GM19099 (cell line): ENCODE data around the gene EPB42.

Source experiments
- POLR2A ChIP-seq: IDR thresholded peaks from 3 replicates; pipeline ENCODE4 v1.6.1; 2011; ENCODE audit warnings: low read depth; ENCODE audit not compliant: insufficient read length; ENCODE audit errors: extremely low read depth

EPB42 gene

DNA sequence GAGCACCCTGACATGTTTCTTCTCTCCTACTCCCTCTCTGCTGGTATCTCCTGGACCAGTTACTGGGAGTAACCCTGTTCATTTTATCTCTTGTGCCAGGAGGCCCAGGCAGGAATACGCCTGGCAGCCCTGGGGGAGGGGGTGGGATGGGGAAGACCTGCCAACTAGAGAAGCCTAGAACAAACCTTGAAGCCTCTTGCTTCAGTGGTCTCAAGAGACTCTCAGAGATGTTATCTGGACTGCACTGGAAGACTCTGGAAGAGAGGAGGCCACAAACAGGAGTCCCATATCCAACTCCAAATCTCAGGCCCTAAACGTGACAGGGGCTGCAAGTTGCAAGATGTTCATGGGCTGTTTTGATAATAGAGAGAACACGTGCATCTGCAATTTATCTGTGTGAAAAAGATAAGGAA is at the start of gene EPB42:
Gene EPB42, minus strand, starts transcription at position 28 of the 413 bp plus-strand sequence. CDS start 193 bp downstream, outside the sequence.
- no peak for TF ChIP-seq POLR2A

DNA sequence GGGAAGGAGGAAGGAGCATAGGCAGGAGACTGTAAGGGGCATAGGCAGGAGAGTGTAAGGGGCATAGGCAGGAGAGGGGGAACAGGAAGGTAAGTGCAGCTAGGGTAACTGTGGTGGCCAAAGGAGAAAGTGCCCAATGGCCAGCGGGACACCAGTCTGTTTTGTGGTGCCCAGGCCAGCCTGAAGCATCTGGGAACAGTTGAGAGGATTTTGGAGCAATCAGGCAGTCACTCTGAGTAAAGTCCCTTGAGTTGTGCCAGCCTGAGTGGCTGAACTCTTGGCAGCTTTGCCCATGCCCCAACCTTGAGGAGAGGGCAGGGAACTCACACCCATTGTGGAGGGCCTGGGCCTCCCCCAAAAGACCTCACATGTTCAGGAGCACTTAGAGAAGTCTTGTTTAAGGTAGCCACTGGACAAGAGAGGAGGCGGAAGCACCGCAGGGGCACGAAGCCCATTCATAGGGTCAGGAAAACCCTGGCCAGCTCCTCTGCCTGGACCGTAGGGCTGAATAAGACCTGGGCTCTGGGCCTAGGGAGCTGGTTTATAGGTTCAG is 49.4 kb upstream of the EPB42 start:
- no peak for TF ChIP-seq POLR2A

DNA sequence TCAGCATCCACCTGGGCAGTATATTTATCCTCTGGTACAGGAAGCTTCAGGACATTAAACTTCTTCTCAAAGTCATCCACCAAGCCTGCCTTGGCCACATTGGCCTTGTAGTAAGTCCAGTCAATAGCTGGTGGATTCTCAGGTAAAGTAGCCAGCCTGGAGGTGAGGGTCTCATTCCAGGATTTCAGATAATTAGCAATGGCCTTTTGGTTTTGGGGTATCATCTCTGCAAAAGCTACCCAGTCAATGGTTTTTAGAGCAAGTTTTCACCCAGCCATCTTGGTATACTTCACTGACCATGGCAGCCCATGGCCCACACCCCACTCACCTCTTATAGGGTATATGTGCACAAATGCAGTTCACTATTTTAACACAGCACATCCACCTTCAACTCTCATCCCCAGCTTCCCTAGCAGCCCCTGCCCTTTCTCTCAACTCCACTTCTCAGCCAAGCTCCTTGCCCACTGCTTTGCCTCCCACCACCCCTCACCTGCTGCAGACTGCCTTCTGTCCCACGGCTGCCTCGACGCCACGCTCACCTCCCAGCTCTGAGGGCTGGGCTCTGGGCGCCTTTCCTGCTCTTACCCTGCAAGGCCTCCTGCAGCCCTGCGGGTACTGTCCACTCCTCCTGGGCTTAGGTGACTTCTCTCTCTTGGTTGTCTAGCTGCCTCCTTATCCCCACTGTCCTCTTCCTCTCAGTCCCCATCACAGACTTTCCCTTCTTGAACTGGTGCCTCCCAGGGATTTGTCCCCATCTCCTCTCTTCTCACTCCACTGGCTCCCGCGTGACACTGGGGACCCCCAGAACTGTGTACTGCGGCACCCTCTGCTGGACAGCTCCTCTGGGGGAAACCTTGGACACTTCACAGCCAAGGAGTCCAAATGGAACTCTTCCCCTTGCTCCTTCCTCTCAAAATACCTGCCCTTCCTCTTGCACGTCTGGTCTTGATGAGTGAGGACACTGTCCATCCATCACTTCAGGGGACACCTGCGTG is 47.6 kb upstream of the EPB42 start:
- TF ChIP-seq POLR2A = no peak

DNA sequence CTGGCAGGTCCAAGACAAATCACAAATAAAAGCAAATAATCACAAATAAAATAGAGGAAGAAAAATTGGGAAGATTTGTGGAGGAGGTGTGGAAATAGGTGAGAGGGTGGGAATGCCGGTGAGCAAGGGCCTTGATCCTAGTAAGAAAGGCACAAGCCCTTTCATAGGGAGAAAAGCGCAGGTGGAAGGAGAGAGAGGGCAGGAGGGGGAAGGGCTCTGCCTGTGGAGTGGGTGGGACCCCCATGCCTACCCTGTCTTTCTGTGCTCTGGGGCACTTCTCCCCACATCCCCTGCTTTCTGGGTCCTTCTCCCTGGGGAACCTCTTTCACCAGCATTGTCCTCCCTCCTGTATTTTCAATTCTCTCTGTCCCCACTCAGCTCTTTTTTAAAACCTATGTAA is 46.6 kb upstream of the EPB42 start:
- no peak for TF ChIP-seq POLR2A

DNA sequence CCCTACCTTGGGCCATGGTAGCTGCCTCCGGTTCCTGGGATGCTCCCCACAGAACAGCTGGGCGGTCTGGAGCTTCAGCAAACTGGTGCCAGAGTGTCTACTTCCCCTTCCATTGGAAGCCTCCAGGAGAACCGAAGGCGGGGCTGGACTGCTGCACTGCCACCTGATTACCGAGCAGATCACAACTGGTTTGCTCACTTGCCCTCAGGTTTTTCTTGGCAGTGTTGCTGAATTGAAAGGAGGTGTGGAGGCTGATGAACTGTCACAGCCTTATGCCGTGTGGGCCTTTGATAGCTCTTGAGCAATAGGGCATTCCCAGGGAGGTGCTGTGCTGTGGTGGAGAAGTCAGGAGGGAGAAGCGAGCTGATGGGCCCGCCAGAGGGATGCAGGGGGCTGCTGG is 46.0 kb upstream of the EPB42 start, which contains the start of gene TGM5:
Gene TGM5, minus strand, starts transcription at position 95 of the 400 bp plus-strand sequence. Its CDS starts 79 bp downstream, at position 16.
- TF ChIP-seq POLR2A = no peak

DNA sequence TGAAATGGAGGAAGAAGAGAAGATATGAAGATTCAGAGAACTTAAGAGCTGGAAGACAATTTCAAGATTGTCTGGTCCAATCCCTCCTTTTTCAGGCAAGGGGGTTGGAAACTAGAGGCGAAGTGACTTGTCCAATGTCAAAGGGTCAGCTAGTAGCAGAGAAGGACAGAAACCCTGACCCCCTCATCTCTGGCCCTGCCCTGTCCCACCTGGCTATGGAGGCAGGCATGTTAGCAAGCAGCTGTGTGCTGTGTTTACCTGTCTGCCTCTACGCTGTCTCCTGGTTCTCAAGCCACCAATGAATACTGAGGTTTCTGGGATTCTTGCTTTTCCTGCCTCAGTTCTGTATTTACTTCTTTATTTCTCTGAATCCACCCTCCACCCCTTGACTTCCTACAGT is 45.6 kb upstream of the EPB42 start:
- no peak for TF ChIP-seq POLR2A

DNA sequence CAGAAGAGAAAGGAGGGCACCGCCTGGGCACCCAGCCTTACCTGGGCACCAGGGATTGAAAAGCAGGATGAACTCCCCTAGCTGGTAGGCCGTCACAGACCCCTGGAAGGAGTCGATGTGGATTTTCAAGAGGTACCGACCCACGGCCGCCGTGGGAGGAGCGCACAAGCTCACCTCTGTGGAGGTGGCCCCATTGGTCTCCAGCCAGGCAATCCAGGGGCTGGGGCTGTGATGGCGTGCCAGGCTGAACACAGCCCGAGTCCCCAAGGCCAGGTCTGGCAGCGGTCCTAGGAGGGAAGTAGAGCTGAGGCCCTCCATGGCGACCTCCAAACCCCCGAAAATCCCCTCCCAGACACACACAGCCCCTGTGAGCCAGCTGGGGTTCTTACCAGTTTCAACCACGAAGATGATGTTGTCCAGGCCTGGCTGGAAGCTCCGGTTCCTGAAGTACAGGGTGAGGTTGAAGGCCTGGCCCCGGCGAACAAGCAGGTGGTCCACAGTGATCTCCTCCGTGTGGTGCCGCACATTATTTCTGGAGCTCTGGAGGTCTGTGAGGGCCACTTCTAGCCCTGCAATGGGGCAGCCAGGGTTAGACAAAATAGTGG is 39.3 kb upstream of the EPB42 start:
- TF ChIP-seq POLR2A = no peak

DNA sequence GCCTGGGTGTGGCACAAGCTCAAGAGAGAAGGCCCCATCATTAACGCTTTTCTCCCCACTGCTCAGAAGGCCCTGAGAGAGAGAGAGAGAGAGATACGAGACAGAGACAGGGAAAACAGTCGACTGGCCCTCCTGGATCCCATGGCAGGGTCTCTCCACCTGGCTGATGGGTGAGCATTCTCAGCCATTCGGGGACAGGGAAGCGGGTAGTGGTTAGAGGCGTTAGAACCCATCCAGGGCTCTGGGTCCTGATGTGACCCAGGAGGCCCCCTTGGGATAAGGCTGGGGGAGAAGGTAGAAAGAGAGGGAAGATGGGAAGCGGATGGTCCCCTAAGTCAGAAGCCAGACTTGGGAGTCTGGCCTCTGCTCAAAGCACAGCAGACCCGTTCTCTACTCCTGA is 38.0 kb upstream of the EPB42 start:
- TF ChIP-seq POLR2A = no peak

DNA sequence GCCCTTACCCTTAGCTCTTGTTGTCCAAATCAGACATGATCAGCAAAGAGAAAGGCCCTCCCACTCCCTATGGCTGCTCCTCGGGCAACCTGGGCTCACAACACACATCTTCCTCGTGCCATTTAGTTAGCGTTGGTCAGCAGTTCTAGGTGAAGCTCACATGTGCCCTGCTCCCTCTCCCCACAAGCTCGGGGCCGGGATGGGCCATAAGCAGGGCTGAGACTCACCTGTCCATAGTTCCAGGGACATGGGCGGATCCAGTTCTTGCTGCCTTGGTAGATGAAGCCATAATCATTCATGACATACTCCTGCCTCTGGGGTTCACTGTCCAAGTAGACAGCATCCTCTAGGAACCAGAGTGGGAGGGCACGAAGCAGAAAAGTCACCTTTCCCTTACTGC is 35.5 kb upstream of the EPB42 start:
- TF ChIP-seq POLR2A = no peak

DNA sequence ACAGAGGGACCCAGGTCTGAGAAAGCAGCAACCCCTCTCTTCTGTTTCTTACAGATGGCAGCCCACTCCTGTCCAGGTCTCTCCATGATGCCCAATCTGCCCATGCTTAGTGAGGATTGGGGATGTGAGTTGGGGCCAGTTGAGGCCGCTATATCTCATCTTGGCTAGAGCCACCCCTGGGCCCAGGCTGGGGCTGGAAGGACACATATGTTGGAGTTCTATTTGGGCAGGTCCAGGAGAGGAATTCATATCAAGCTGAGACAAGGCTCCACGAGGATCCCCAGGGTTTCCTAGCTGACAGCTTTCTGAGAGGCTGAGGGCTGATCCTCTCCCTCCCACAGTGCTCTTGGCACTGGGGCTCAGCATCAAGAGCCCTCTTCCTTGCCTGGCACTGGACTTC is 34.6 kb upstream of the EPB42 start:
- TF ChIP-seq POLR2A = no peak

DNA sequence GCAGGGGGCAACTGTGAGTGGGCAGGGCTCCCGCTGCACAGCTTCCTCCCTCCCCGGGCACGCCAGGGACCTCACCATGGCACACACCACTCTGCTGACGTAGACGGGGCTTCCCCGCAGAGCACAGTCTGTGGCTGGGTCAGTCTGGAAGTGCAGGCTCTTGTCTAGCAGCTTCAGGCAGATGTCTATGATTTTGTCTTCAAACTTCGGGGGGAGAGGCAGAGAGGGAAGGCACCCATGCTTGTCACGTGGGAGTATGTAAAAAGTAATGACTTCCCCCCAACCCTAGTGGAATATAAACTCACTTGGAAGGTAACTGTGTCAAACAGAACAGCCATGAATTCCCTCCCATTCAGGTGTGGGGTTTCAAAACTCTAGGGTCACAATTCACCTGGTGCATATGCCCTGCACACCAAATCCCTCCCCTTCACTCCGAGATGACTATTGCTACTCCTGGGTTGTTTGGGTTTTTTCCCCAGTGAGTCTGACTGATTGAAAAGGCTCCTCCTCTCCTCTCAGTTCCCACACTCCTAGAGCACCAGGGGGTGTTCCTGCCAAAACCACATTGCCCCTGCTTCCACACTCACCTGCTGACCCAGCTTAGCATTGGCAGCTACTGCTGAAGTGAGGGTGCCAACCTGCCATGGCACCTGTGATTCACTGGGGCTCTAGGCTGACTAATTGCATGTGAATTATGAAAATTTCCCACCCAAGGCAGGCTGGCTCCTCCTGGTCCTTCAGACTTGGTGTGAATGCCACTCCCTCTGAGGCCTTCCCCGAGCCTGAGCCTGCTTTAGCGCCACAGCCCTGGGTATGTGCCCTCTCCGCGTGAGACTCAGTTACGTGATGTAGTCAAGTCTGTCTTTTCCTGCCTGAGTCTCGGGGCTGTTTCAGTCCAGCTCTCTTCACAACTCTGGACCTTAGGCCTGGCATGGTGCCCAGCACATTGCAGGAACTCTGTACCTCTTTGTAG is 32.9 kb upstream of the EPB42 start:
- no peak for TF ChIP-seq POLR2A

DNA sequence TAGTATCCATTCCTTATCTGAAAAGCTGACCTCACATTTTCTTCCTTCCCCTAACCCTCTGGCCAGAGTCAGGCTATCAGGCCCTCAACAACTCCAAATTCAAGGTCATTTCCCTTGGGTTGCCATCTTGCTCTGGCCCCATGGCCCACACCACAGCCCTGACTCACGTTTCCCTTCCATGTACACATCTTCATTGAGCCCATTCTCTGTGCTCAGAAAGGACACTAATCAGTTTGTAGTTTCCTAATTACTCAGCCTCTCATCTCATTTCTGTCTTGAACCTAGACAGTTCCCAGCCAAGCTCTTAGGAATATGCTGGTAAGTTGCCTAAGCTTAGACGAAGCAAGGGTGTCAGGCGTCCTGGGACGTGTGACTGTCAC is 31.0 kb upstream of the EPB42 start:
- TF ChIP-seq POLR2A = no peak

DNA sequence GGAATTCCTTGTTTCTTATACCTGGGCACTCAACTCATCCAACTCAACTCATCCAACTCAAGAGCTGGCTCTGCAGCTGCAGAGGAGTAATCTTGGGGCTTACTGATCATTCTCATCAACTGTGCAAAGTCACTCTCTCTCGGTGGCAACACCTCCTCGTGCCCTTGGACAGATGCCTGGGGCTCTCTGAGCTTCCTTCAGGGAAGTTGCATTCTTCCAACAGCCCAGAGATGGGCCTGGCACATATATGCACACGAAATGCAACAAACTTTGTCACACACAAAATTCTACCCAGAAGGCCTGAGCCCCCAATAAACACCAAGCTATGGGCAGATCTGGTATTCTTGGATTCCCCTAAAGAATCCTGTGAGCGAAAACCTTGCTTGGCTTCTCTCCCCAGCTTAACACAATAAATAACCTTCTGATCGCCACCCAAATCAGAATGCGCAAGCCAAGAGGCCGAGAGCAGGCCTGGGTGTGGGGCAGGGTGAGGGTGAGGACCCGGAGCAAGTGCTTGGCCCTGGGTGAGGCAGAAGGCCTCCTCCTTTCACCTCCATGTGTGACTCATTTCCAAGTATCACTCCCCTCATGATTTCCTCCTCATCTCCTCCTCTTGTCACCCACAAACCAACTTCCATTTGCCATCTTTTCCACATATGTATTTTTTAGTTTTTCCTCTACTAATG is 30.5 kb upstream of the EPB42 start:
- TF ChIP-seq POLR2A = no peak

DNA sequence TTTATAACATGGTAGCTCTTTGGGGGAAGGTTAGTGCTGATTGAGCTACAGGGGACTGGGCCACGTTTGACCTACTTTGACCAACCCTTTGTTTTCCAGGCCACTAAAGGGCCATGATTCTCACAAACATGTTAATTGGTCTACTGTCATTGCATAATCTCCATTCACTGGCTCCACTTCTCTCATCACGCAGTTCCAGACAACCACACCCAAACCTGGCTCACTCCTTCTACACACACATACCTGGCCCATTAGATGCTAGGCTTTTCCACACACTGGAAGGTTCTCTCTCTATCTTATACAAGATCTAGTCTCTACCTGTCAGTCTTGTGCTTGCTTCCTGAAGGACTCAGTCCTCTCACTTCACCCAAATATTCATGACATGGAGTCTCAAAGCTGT is 30.0 kb upstream of the EPB42 start:
- no peak for TF ChIP-seq POLR2A
